NB4 (cell line): ENCODE results near the gene GCSH.

Source experiments
- DNase-seq: peaks from one replicate; pipeline ENCODE4 v3.0.0; 2010; ENCODE audit warnings: low read depth
- H3K4me3 ChIP-seq: one replicate; pipeline ENCODE4 v1.5.1; 2011; ENCODE audit warnings: mild to moderate bottlenecking, low read depth, low read length, moderate library complexity
- CTCF ChIP-seq: IDR thresholded peaks from one replicate; pipeline ENCODE4 v1.5.1; 2012; ENCODE audit warnings: low read depth, low read length
- MAX ChIP-seq: IDR thresholded peaks from 2 replicates; pipeline ENCODE4 v1.6.1; 2011; ENCODE audit warnings: low read depth, low read length
- MYC ChIP-seq: IDR thresholded peaks from 2 replicates; pipeline ENCODE4 v1.6.1; 2011; ENCODE audit warnings: low read depth, low read length
- POLR2A ChIP-seq: IDR thresholded peaks from 2 replicates; pipeline ENCODE4 v1.6.1; 2011; ENCODE audit warnings: mild to moderate bottlenecking; ENCODE audit not compliant: insufficient read length; ENCODE audit errors: extremely low read depth

The GCSH gene

GRCh38 chr16:81136390-81137335, 40.5 kb upstream of the GCSH start:
- no peak for TF ChIP-seq MYC
- no peak for TF ChIP-seq MAX
- TF ChIP-seq POLR2A, result no peak
- TF ChIP-seq CTCF, result no peak
- no peak for DNase-seq

GRCh38 chr16:81130126-81130525, 33.9 kb upstream of the GCSH start:
- DNase-seq, result no peak
- H3K4me3 ChIP-seq, result no peak overlapping the region
- TF ChIP-seq POLR2A (no peak), MAX (no peak), CTCF (no peak), MYC (no peak)

More at GRCh38 chr16:81136390-81137335, 40.5 kb upstream of the GCSH start:
- H3K4me3 ChIP-seq, result no peak overlapping the region

GRCh38 chr16:81128726-81129524, 32.7 kb upstream of the GCSH start:
- DNase-seq, result no peak
- TF ChIP-seq CTCF, result no peak
- no peak for TF ChIP-seq MYC
- no peak for TF ChIP-seq MAX
- no peak for TF ChIP-seq POLR2A
- no peak overlapping the region for H3K4me3 ChIP-seq

- no peak overlapping the region for H3K4me3 ChIP-seq
- no peak for DNase-seq
- TF ChIP-seq MYC (no peak), POLR2A (no peak), MAX (no peak), CTCF (no peak)
These were observed 30.9 kb upstream of the GCSH start for GRCh38 chr16:81127051-81127450.

GRCh38 chr16:81123092-81123852, 27.1 kb upstream of the GCSH start:
- H3K4me3 ChIP-seq, result no peak overlapping the region
- no peak for DNase-seq
- TF ChIP-seq CTCF, result no peak
- TF ChIP-seq MAX, result no peak
- TF ChIP-seq POLR2A, result no peak
- no peak for TF ChIP-seq MYC
